Kidney (tissue), 14 donors: Measurements from ENCODE around the gene STK11IP. TPM values are rescaled to one million over a fixed set of nuclear protein-coding genes. Genes with fewer than 3 reads are reported as not detected.

Source experiments
- DNase-seq, 5 donors: peaks; one replicate each; pipeline ENCODE4 v3.0.0-alpha.2; 2013 to 2020
- FAIRE-seq: peaks from 2 replicates; lab custom pipeline; 2012; peaks lifted over from hg19 to GRCh38; lab: Jason Lieb, UNC
- H3K27ac ChIP-seq, 2 donors: one replicate each; pipeline ENCODE4 v1.7.0; 2013; ENCODE audit warnings: low read depth in 2 of 2, low read length in 2 of 2, inconsistent platforms in 1 of 2
- H3K27me3 ChIP-seq: one replicate; pipeline ENCODE4 v1.7.1; 2013; ENCODE audit warnings: low read length, inconsistent platforms; ENCODE audit not compliant: control insufficient read depth, insufficient read depth
- H3K36me3 ChIP-seq, 3 donors: one replicate each; pipeline versions ENCODE4 v1.7.0 to v1.7.1; 2013; ENCODE audit warnings: low read length in 3 of 3, control low read depth in 1 of 3, inconsistent platforms in 1 of 3; ENCODE audit not compliant: insufficient read depth in 3 of 3, control insufficient read depth in 2 of 3
- H3K4me1 ChIP-seq, 3 donors: one replicate each; pipeline versions ENCODE4 v1.7.0 to v1.7.1; 2013; ENCODE audit warnings: low read length in 3 of 3, inconsistent platforms in 1 of 3, low read depth in 1 of 3; ENCODE audit not compliant: control insufficient read depth in 2 of 3, insufficient read depth in 2 of 3
- H3K4me3 ChIP-seq, 3 donors: one replicate each; pipeline versions ENCODE4 v1.7.0 to v1.8.1; 2013; ENCODE audit warnings: low read length in 3 of 3, control low read depth in 1 of 3, inconsistent platforms in 1 of 3
- H3K9ac ChIP-seq, 3 donors: one replicate each; pipeline versions ENCODE4 v1.7.0 to v1.7.1; 2013; ENCODE audit warnings: low read length in 3 of 3, control low read depth in 1 of 3, inconsistent platforms in 1 of 3
- H3K9me3 ChIP-seq, 3 donors: one replicate each; pipeline versions ENCODE4 v1.7.0 to v1.7.1; 2013; ENCODE audit warnings: low read length in 3 of 3, control low read depth in 1 of 3, inconsistent platforms in 1 of 3; ENCODE audit not compliant: control insufficient read depth in 2 of 3, insufficient read depth in 1 of 3
- intact Hi-C: fragments of 100-400 bp; cut with DNase I; formaldehyde crosslinking; loops from one replicate; pipeline ENCODE4 v1.11.1; 2022
- polyA plus RNA-seq: library from polyadenylated mRNA; stranded (reverse); fragments of 350-450 nt; fragmentation: Illumina TruSeq; extraction: RNeasy Lipid Tissue Mini Kit (QIAGEN cat#74804); gene quantifications from one replicate; pipeline ENCODE4 v1.2.3, GENCODE V29; 2014; ENCODE audit warnings: low read depth, low replicate concordance; ENCODE audit not compliant: insufficient read depth
- total RNA-seq: library from RNA; stranded (reverse); fragmentation: NEBNext Ultra II Directional; extraction: Animal tissue kit (Norgen Biotek cat#: 25700); gene quantifications from one replicate; pipeline ENCODE4 v1.2.1, GENCODE V29; 2021
- TF ChIP-seq, protein P1 (sequence below): IDR thresholded peaks from 3 replicates; pipeline ENCODE4 v1.5.1; 2012; ENCODE audit warnings: mild to moderate bottlenecking, moderate library complexity, borderline replicate concordance; ENCODE audit not compliant: insufficient read depth; ENCODE audit errors: extremely low read depth
- donor health status: control.
- donor health status: control.
- donor health status: control.
- donor health status: control.
- donor health status: control.
- donor health status: DM: yes; HTN: yes; CAD: no.
- donor health status: Normal renal cell carcinoma (clear cell type).

STK11IP gene
- total and polyA plus RNA-seq, 2 donors from 2014 or later, result 12.5 to 33.7 TPM

DNA sequence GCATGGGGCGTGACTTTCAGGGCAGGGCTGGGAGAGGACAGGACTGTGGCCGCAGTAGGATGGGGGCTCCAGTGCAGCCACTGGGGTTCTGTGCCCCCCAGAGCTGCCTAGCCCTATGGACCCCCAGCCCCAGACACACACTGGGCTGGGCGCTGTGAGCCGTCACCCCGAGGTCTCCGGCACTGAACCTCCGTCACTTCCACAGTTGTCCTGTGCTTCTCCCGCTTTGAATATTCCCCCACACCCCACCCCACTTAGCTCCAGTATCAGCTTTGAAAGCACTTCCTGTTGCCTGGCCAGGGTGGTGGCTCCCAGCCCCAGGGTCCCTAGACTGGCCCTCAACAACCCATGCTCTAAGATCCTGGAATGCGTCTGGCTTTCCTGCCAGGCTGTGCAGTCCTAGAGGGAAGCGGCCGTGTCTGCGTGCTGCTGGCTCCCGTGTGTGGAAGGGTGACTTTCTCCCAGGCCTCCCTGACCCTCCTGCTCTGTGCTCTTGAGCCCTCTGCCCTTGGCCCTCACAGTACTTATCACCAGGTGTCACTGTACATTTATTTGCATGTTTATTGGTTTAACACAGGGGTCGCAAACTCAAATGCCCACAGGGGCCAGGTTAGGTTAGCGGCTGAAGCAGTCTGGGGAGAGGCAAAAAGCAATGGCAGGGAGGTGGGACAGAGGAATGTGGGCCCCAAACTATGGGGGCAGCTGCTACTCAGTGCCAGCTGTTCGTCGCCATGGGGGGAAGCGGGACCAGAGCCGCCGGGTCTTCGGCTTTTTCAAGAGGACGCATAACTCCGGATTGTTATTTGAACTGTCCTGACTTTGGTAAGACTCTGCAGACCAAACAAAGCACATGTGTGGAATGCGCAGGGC is 36.2 kb upstream of the STK11IP start:
- H3K36me3 ChIP-seq, result peaks cover 6 to 12% (median 7%) of the 10 kb centered on the region in 3 donors
- no peak overlapping the region for H3K9ac ChIP-seq
- intact Hi-C loops, result no loop called here
- FAIRE-seq (no peak), DNase-seq (peak in 3 of 5 donors; percentile 21 to 60 (median 53))
- no peaks in the 10 kb centered on the region for H3K9me3 ChIP-seq
- no peaks in the 10 kb centered on the region for H3K27me3 ChIP-seq
- no peak overlapping the region for H3K4me3 ChIP-seq
- H3K27ac ChIP-seq, result no peak overlapping the region
- TF ChIP-seq, protein P1, sequence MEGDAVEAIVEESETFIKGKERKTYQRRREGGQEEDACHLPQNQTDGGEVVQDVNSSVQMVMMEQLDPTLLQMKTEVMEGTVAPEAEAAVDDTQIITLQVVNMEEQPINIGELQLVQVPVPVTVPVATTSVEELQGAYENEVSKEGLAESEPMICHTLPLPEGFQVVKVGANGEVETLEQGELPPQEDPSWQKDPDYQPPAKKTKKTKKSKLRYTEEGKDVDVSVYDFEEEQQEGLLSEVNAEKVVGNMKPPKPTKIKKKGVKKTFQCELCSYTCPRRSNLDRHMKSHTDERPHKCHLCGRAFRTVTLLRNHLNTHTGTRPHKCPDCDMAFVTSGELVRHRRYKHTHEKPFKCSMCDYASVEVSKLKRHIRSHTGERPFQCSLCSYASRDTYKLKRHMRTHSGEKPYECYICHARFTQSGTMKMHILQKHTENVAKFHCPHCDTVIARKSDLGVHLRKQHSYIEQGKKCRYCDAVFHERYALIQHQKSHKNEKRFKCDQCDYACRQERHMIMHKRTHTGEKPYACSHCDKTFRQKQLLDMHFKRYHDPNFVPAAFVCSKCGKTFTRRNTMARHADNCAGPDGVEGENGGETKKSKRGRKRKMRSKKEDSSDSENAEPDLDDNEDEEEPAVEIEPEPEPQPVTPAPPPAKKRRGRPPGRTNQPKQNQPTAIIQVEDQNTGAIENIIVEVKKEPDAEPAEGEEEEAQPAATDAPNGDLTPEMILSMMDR, result no peak
- H3K4me1 ChIP-seq, result no peaks in the 10 kb centered on the region

DNA sequence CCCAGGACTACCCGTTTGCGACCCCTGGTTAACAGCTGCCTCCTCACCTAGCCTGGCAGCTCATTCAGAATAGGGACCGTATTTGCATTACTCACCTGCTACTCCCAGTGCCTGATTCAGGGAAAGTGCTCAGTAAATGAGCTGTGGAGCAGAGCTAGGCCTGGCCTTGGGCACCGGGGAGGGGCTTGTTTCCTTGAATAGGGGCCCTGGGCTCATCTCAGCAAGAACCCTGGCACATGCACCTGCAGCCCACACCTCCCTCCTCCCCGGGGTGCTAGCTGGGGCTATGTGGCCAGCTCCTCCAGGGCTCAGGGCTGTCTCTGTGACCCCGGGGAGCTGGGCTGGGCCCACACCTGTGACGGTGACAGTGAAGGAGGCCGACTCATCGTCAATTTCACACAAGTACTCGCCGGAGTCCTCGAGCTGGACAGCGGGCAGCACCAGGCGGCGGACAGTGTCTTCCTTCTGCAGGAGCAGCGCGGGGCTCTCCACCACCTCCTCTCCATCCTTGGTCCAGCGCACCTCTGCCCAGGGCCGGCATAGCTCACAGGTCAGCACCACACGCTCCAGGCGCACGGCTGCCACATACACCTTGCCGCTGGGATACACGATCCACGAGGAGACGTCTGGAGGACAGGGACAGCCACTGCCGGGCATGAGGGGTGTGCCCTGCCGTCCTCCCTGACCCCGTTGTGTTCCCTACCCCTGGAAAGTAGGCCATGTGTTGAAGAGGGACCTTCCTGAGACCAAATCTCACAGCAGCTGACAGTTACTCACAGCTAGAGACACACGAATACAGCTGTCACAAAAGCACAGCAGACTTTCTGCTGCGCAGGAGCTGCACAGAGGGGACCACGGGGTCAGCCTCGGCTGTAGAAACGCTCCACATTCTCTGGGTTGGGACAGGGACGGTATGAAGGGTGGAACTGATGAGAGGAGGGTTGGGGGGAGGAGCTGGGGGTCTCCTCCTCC is 35.3 kb upstream of the STK11IP start:
- Histone ChIP-seq H3K27ac (no peak overlapping the region), H3K4me1 (no peaks in the 10 kb centered on the region), H3K9ac (no peak overlapping the region), H3K27me3 (no peaks in the 10 kb centered on the region), H3K4me3 (no peak overlapping the region), H3K9me3 (no peaks in the 10 kb centered on the region), H3K36me3 (peaks cover 6 to 12% (median 7%) of the 10 kb centered on the region in 3 donors)
- TF ChIP-seq, protein P1, result no peak
- peak in 2 of 5 donors; percentile 26 to 72 for DNase-seq
- FAIRE-seq, result no peak
- intact Hi-C loops, result no loop called here

DNA sequence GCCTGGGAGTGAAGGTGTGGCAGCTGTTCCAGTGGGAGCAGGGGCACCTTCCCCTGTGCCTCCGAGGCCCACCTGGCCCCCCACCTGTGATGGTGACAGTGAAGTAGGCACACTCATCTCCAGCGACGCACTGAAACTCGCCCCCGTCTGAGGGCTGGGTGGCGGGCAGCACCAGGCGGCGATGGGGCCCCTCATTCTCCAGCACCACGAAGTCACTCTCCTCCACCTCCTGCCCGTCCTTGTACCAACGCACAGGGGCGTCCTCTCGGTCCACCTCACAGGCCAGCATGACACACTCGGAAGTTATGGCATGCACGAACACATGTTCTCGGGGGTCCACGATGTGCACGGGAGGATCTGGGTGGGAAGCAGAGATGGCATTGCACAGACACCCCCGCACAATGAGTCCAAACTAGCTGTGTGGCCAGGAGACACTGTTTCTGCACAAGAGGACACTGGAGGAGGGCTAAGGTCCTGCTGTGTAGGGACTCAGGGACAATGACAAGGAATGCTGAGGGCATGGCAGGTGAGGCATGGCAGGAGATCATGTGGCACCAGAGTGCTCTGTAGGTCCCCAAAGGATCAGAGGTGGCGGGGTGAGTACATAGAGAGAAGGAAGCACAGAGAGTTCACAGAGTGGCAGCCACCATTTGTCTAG is 34.3 kb upstream of the STK11IP start:
- no peak overlapping the region for H3K27ac ChIP-seq
- intact Hi-C loops, result no loop called here
- TF ChIP-seq, protein P1, result no peak
- no peaks in the 10 kb centered on the region for H3K9me3 ChIP-seq
- H3K4me1 ChIP-seq, result no peaks in the 10 kb centered on the region
- no peak overlapping the region for H3K4me3 ChIP-seq
- H3K9ac ChIP-seq, result no peak overlapping the region
- no peaks in the 10 kb centered on the region for H3K27me3 ChIP-seq
- DNase-seq, result peak in 2 of 5 donors; percentile 42 to 60
- H3K36me3 ChIP-seq, result peaks cover 6 to 12% (median 7%) of the 10 kb centered on the region in 3 donors
- no peak for FAIRE-seq
